K562 (cell line): ENCODE data around the gene KMT2D. TPM values are rescaled to one million over a fixed set of nuclear protein-coding genes. Genes with fewer than 3 reads are reported as not detected.

ENCODE experiments used
- ATAC-seq: fragments of 200-7000 bp; cut with Tn5 transposase; 3 replicates; pipeline ENCODE4 v1.9.1; 2020; ENCODE audit warnings: moderate library complexity
- BruUV-seq: library from RNA; stranded (reverse); fragments of 400-500 nt; replicated peaks from 2 replicates; lab custom pipeline; 2021; lab: Mats Ljungman, UMichigan
- CTCF ChIA-PET: fragments of 300-600 bp; formaldehyde crosslinking; extraction: SDS; loops from one replicate; lab custom pipeline; 2021; ENCODE audit warnings: low intra/inter-chr PET ratio; lab: Yijun Ruan, JAX
- POLR2A ChIA-PET: fragments of 300-600, 350-650 bp; sonication (Branson Sonifier 250); formaldehyde crosslinking; extraction: SDS; loops from one replicate; lab custom pipeline; 2021; ENCODE audit warnings: antibody characterized with exemption, inconsistent platforms; lab: Yijun Ruan, JAX
- DNase-seq, 4 experiments: peaks; one replicate each; pipeline versions ENCODE4 v3.0.0 to v3.0.0-alpha.2; 2011 to 2018; ENCODE audit warnings: low spot score in 3 of 4, mixed read lengths in 3 of 4; ENCODE audit errors: extremely low read depth in 1 of 4
- FAIRE-seq: peaks from 2 replicates; lab custom pipeline; 2011; peaks lifted over from hg19 to GRCh38; lab: Jason Lieb, UNC
- H2AFZ ChIP-seq: 2 replicates; pipeline ENCODE4 v1.6.0; 2011; ENCODE audit warnings: low read depth, low read length, control low read depth, inconsistent platforms
- H3K27ac ChIP-seq: fragments of 200-600 bp; 3 replicates; pipeline ENCODE4 v1.8.0; 2011; ENCODE audit warnings: low read depth, mild to moderate bottlenecking, control low read depth, inconsistent platforms, low read length, moderate library complexity, mixed read lengths; ENCODE audit errors: extremely low read depth
- H3K27me3 ChIP-seq, 2 experiments: fragments of 300-600 bp in 1 of 2; 2 replicates in 1 of 2; 3 replicates in 1 of 2; pipeline versions ENCODE4 v1.6.0 to v1.8.0; 2011; ENCODE audit warnings: inconsistent platforms in 2 of 2, low read length in 2 of 2, mild to moderate bottlenecking in 1 of 2, mixed read lengths in 1 of 2, moderate library complexity in 1 of 2; ENCODE audit not compliant: control insufficient read depth in 2 of 2, insufficient read depth in 2 of 2
- H3K36me3 ChIP-seq: fragments of 300-600 bp; 3 replicates; pipeline ENCODE4 v1.8.0; 2011; ENCODE audit warnings: mild to moderate bottlenecking, low read length, inconsistent platforms; ENCODE audit not compliant: control insufficient read depth, insufficient read depth
- H3K4me1 ChIP-seq, 2 experiments: fragments of 200-600 bp in 1 of 2; replicated peaks in 1 of 2; 2 replicates in 1 of 2; 3 replicates in 1 of 2; pipeline versions ENCODE4 v1.5.1 to v1.8.0; 2011; ENCODE audit warnings: inconsistent platforms in 2 of 2, low read length in 2 of 2, mild to moderate bottlenecking in 1 of 2, mixed read lengths in 1 of 2, moderate library complexity in 1 of 2; ENCODE audit not compliant: control insufficient read depth in 2 of 2, insufficient read depth in 2 of 2
- H3K4me2 ChIP-seq: 2 replicates; pipeline ENCODE4 v1.6.1; 2011; ENCODE audit warnings: low read length, control low read depth, inconsistent platforms, mixed read lengths; ENCODE audit not compliant: insufficient read depth
- H3K4me3 ChIP-seq: fragments of 200-600 bp; sonication (generic), shearing (Covaris generic); 2 replicates; pipeline ENCODE4 v1.5.1; 2016; ENCODE audit warnings: control low read depth, inconsistent platforms
- H3K79me2 ChIP-seq: fragments of 200-600 bp; 3 replicates; pipeline ENCODE4 v1.8.0; 2011; ENCODE audit warnings: low read length, inconsistent platforms; ENCODE audit not compliant: control insufficient read depth, insufficient read depth
- H3K9ac ChIP-seq, 2 experiments: 2 replicates each; pipeline versions ENCODE4 v1.6.0 to v1.6.1; 2011; ENCODE audit warnings: low read depth in 2 of 2, low read length in 2 of 2, control low read depth in 1 of 2, inconsistent platforms in 1 of 2, mild to moderate bottlenecking in 1 of 2, mixed read lengths in 1 of 2; ENCODE audit not compliant: insufficient read depth in 1 of 2
- H3K9me1 ChIP-seq: one replicate; pipeline ENCODE4 v1.6.0; 2011; ENCODE audit warnings: inconsistent platforms, mild to moderate bottlenecking, low read length, moderate library complexity; ENCODE audit not compliant: control insufficient read depth, insufficient read depth
- H3K9me3 ChIP-seq: replicated peaks from 2 replicates; pipeline ENCODE4 v1.5.1; 2011; ENCODE audit warnings: low read depth, low read length, inconsistent platforms; ENCODE audit not compliant: control insufficient read depth, insufficient read depth
- H4K20me1 ChIP-seq: replicated peaks from 2 replicates; pipeline ENCODE4 v1.6.1; 2011; ENCODE audit warnings: low read length, inconsistent platforms, mixed read lengths; ENCODE audit not compliant: control insufficient read depth, insufficient read depth
- CREB3L1 ChIP-seq: fragments of 450-650 bp; IDR thresholded peaks from 2 replicates; pipeline ENCODE4 v1.6.1; 2014; ENCODE audit warnings: low read depth, mild to moderate bottlenecking, moderate library complexity, borderline replicate concordance
- E2F6 ChIP-seq, 2 experiments: IDR thresholded peaks; 2 replicates each; pipeline ENCODE4 v1.6.1; 2011; ENCODE audit warnings: borderline replicate concordance in 1 of 2, control low read depth in 1 of 2, low read depth in 1 of 2, low read length in 1 of 2, mild to moderate bottlenecking in 1 of 2, mixed read lengths in 1 of 2, moderate library complexity in 1 of 2; ENCODE audit not compliant: insufficient read depth in 1 of 2, insufficient read length in 1 of 2, poor library complexity in 1 of 2, severe bottlenecking in 1 of 2; ENCODE audit errors: extremely low read depth in 1 of 2
- GABPB1 ChIP-seq: sonication (generic); formaldehyde crosslinking; IDR thresholded peaks from 2 replicates; pipeline ENCODE4 v1.8.0; 2022; ENCODE audit warnings: mild to moderate bottlenecking, missing genetic modification reagents
- MTA1 ChIP-seq: fragments of 450-650 bp; IDR thresholded peaks from 2 replicates; pipeline ENCODE4 v1.6.1; 2017; ENCODE audit warnings: borderline replicate concordance
- PURB ChIP-seq: sonication (generic); formaldehyde crosslinking; IDR thresholded peaks from 2 replicates; pipeline ENCODE4 v1.9.0; 2021; ENCODE audit warnings: low read depth, mild to moderate bottlenecking, missing genetic modification reagents
- REST ChIP-seq, 2 experiments: fragments of 450-650 bp; formaldehyde crosslinking in 1 of 2; IDR thresholded peaks; 2 replicates each; pipeline versions ENCODE4 v1.4.0 to v1.6.1; 2014 to 2020; ENCODE audit warnings: mild to moderate bottlenecking in 2 of 2, borderline replicate concordance in 1 of 2, low read depth in 1 of 2
- SMAD4 ChIP-seq: fragments of 250-450 bp; sonication (Bioruptor Pico); conservative IDR thresholded peaks from 2 replicates; pipeline ENCODE4 v1.8.0; 2021; ENCODE audit warnings: inconsistent platforms, mild to moderate bottlenecking, moderate library complexity
- ZNF24 ChIP-seq: fragments of 450-650 bp; IDR thresholded peaks from 2 replicates; pipeline ENCODE4 v1.6.1; 2016
- WGBS: fragments of 100-300 bp; shearing (Covaris generic); methylation state at CpG from one replicate; pipeline ENCODE4 v1.1.6; 2016; ENCODE audit warnings: low coverage, mixed read lengths; ENCODE audit not compliant: insufficient coverage; ENCODE audit errors: missing lambda C conversion rate; 5-methylcytosine and 5-hydroxymethylcytosine counted together
- in situ Hi-C: fragments of 300-500 bp; cut with MboI; formaldehyde crosslinking; loops from 4 replicates; pipeline ENCODE4 v1.15.0; 2018; ENCODE audit warnings: inconsistent platforms, mixed read lengths
- intact Hi-C: fragments of 100-400 bp; cut with micrococcal nuclease; formaldehyde crosslinking; loops from 2 replicates; pipeline ENCODE4 v1.14.2; 2022
- polyA plus RNA-seq, 8 experiments: library from polyadenylated mRNA; depleted of rRNA in 4 of 8; stranded (reverse) in 5 of 8; unstranded in 3 of 8; fragments of >200 nt; fragmentation: Nextera tagmentation in 2 of 8; fragmentation: Illumina TruSeq in 1 of 8; extraction: Ambion mirVana in 2 of 8; extraction: Trizol in 1 of 8; gene quantifications; 2 replicates each; pipeline versions ENCODE4 v1.2.1 to v1.2.3, GENCODE V29; 2011 to 2014; ENCODE audit warnings: inconsistent platforms in 1 of 8, missing spikeins in 1 of 8
- total RNA-seq, 7 experiments: library from RNA; depleted of rRNA in 6 of 7; stranded (reverse); fragments of >200 nt in 6 of 7; fragmentation: Illumina TruSeq in 2 of 7; extraction: Trizol in 2 of 7; gene quantifications; 2 replicates each; pipeline versions ENCODE4 v1.2.1 to v1.2.3, GENCODE V29; 2011 to 2021; ENCODE audit warnings: low replicate concordance in 1 of 7

KMT2D gene
- total and polyA plus RNA-seq, 9 of the 15 experiments (the other 6 are each of a cell fraction or from before 2014, with no cell fraction given) = 0.22 to 93.7 (median 13.7) TPM

- Histone ChIP-seq H3K4me3 (peak within 1 kb of the TSS; percentile 96), H2AFZ (peak within 1 kb of the TSS; percentile 98), H4K20me1 (no peaks in the 10 kb centered on the region), H3K79me2 (peaks cover 5% of the 10 kb centered on the region; the same call in 2 of the 3 replicates), H3K9ac (peak within 1 kb of the TSS; percentile 71 to 92), H3K9me3 (no peaks in the 10 kb centered on the region), H3K27me3 (no peaks in the 10 kb centered on the region), H3K9me1 (no peaks in the 10 kb centered on the region), H3K36me3 (peaks cover 12% of the 10 kb centered on the region), H3K4me2 (peak within 1 kb of the TSS; percentile 95), H3K27ac (peak within 1 kb of the TSS; percentile 79), H3K4me1 (peaks cover 10 to 18% of the 10 kb centered on the region in 2 experiments; a peak in 4 of 5 replicates)
- peak; percentile 99 for DNase-seq
- WGBS = under 1% methylated on average over 59 of the region's 60 CpGs
- CTCF ChIA-PET = no interaction called here
- POLR2A ChIA-PET = interaction anchor here (0.6 to 2.8 kb wide), 26 partner anchors 9 to 204 kb away, joined by 3 to 23 read pairs (median 4); partner anchors contain the start of genes LMBR1L, TUBA1B and TUBA1C
- intact Hi-C loops = loop anchor here (10.0 kb wide), 1 partner anchor 275 kb away; the partner anchor contains the start of gene DNAJC22
- TSS peak; percentile 91 for BruUV-seq
- in situ Hi-C loops = no loop called here
- FAIRE-seq = peak; percentile 88
- ATAC-seq = peak; percentile 100
- TF ChIP-seq CREB3L1 = peak; percentile 76; the same call in 1 of the 2 replicates
- TF ChIP-seq ZNF24 = 0 out of 2 replicates have a peak, but pooled peaks have one; percentile 29
- peak; percentile 75 for TF ChIP-seq MTA1
- peak; percentile 85 to 94 for TF ChIP-seq E2F6 (IDR thresholded peaks at IDR 0.05; ENCODE audit: borderline replicate concordance in 1 of 2, extremely low read depth in 1 of 2, insufficient read depth in 1 of 2, insufficient read length in 1 of 2, low read depth in 1 of 2, low read length in 1 of 2, poor library complexity in 1 of 2, severe bottlenecking in 1 of 2)
- TF ChIP-seq GABPB1 (CRISPR knock-in tag) = peak; percentile 43; the same call in 1 of the 2 replicates
- TF ChIP-seq REST (IDR thresholded peaks at IDR 0.05; ENCODE audit: borderline replicate concordance) = peak; percentile 85
- no peak; the same call in 1 of the 2 replicates for TF ChIP-seq REST (CRISPR knock-in tag; IDR thresholded peaks at IDR 0.05; ENCODE audit: low read depth)
- no peak for TF ChIP-seq PURB
- TF ChIP-seq SMAD4 (CRISPR knock-in tag) = 0 out of 2 replicates have a peak, but pooled peaks have one; percentile 62
Observed at GRCh38 chr12:49069507-49070346, 9.1 kb upstream of the KMT2D start, which contains the start of gene RHEBL1. RHEBL1 (minus strand) TSS chr12:49069979; CDS start chr12:49069785, 194 bp downstream.
